ENCODE measurements around the gene JAKMIP2. TPM values are rescaled to one million over a fixed set of nuclear protein-coding genes. Genes with fewer than 3 reads are reported as not detected.

The JAKMIP2 gene
- total and polyA plus RNA-seq, 2 donors (not counting 3 experiments of a cell fraction or from before 2014, with no cell fraction given), result not detected

DNA sequence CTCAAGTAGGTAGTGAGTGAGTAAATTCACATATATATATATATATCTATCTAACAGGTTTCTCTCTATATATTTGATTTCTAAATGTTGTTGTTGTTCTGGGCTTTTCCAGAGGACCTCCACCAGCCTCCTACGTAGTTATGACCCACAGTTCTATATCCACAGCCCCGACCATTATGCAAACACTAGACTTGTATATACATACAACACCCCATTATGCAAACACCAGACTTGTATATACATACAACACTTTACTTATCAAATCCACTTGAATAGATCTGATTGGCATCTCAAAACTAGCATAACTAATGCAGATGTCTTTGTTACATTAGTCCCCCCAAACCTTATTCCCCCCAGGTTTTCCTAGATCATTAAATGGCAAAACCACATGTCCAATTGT is 108.7 kb downstream of the JAKMIP2 start:
- no peaks in the 10 kb centered on the region for H3K4me1 ChIP-seq (ENCODE audit: control insufficient read depth, extremely low read depth, insufficient read depth, low read length)
- DNase-seq (ENCODE audit: low read depth, low spot score), result no peak
- no peak for FAIRE-seq
- no peaks in the 10 kb centered on the region for H3K27me3 ChIP-seq (ENCODE audit: control insufficient read depth in 2 of 2, insufficient read depth in 2 of 2, low read length in 2 of 2)
- TF ChIP-seq JUN (IDR thresholded peaks at IDR 0.05; ENCODE audit: borderline replicate concordance, insufficient read depth, insufficient read length, low read depth) (no peak), EZH2 (IDR thresholded peaks at IDR 0.05; ENCODE audit: borderline replicate concordance, low read depth, low read length, severe bottlenecking) (no peak), POLR2AphosphoS5 (IDR thresholded peaks at IDR 0.05; ENCODE audit: insufficient read depth, low read depth, low read length) (no peak), GATA2 (IDR thresholded peaks at IDR 0.05; ENCODE audit: insufficient read depth, insufficient read length, low read depth, low read length) (no peak), POLR2A (IDR thresholded peaks at IDR 0.05; ENCODE audit: low read depth, low read length) (no peak), FOS (IDR thresholded peaks at IDR 0.05; ENCODE audit: borderline replicate concordance, insufficient read depth, low read length) (no peak), MYC (IDR thresholded peaks at IDR 0.05; ENCODE audit: low read depth, low read length) (no peak)
- TF ChIP-seq, protein P1, sequence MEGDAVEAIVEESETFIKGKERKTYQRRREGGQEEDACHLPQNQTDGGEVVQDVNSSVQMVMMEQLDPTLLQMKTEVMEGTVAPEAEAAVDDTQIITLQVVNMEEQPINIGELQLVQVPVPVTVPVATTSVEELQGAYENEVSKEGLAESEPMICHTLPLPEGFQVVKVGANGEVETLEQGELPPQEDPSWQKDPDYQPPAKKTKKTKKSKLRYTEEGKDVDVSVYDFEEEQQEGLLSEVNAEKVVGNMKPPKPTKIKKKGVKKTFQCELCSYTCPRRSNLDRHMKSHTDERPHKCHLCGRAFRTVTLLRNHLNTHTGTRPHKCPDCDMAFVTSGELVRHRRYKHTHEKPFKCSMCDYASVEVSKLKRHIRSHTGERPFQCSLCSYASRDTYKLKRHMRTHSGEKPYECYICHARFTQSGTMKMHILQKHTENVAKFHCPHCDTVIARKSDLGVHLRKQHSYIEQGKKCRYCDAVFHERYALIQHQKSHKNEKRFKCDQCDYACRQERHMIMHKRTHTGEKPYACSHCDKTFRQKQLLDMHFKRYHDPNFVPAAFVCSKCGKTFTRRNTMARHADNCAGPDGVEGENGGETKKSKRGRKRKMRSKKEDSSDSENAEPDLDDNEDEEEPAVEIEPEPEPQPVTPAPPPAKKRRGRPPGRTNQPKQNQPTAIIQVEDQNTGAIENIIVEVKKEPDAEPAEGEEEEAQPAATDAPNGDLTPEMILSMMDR (IDR thresholded peaks at IDR 0.05; ENCODE audit: extremely low read depth in 1 of 2, insufficient read depth in 1 of 2, low read depth in 1 of 2, low read length in 2 of 2), result no peak
- TF ChIP-seq, protein P2, sequence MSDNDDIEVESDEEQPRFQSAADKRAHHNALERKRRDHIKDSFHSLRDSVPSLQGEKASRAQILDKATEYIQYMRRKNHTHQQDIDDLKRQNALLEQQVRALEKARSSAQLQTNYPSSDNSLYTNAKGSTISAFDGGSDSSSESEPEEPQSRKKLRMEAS (IDR thresholded peaks at IDR 0.05; ENCODE audit: insufficient read depth, insufficient read length), result no peak
- H3K9me3 ChIP-seq (replicated peaks; ENCODE audit: control insufficient read depth, insufficient read depth, low read length), result no peaks in the 10 kb centered on the region
- no peak overlapping the region for H2AFZ ChIP-seq (ENCODE audit: low read depth, low read length)
- H3K27ac ChIP-seq (ENCODE audit: insufficient read depth, low read depth, low read length), result no peak overlapping the region
- no peaks in the 10 kb centered on the region for H4K20me1 ChIP-seq (replicated peaks; ENCODE audit: control insufficient read depth, extremely low read depth, insufficient read depth, low read length)
- BruUV-seq (replicated peaks), result no TSS peak
- no peaks in the 10 kb centered on the region for H3K79me2 ChIP-seq (ENCODE audit: control insufficient read depth, insufficient read depth, low read length)
- dilution Hi-C loops (cut with MboI; ENCODE audit: extremely low pct_ligation_motif_present, low sequenced_read_pairs) (no loop called here), intact Hi-C loops (cut with micrococcal nuclease) (no loop called here)
- H3K4me2 ChIP-seq (ENCODE audit: insufficient read depth, low read length), result no peak overlapping the region
- no peaks in the 10 kb centered on the region for H3K9me1 ChIP-seq (replicated peaks; ENCODE audit: control insufficient read depth, extremely low read depth, insufficient read depth, low read length)
- no peak overlapping the region for H3K9ac ChIP-seq (replicated peaks; ENCODE audit: extremely low read depth, insufficient read depth, low read length)
- POLR2A ChIA-PET, result no interaction called here
- H3K4me3 ChIP-seq (replicated peaks in 1 of 3; ENCODE audit: insufficient read depth in 1 of 3, low read depth in 1 of 3, low read length in 3 of 3), result no peak overlapping the region
- H3K36me3 ChIP-seq (ENCODE audit: control insufficient read depth in 2 of 2, extremely low read depth in 1 of 2, insufficient read depth in 2 of 2, low read length in 2 of 2), result no peaks in the 10 kb centered on the region
- CTCF ChIA-PET, result no interaction called here
